OCI-LY1 (cell line): ENCODE measurements around the gene FZD2.

Source experiments
- EZH2 ChIP-seq: fragments of 200-600 bp; sonication (generic), shearing (Covaris generic); IDR thresholded peaks from 2 replicates; pipeline ENCODE4 v1.8.0; 2017; ENCODE audit warnings: borderline replicate concordance, mixed run types, mild to moderate bottlenecking, antibody characterized with exemption, low read length, moderate library complexity, mixed read lengths
- TF ChIP-seq, protein P1 (sequence below): fragments of 200-600 bp; sonication (generic), shearing (Covaris generic); IDR thresholded peaks from 2 replicates; pipeline ENCODE4 v1.5.1; 2017; ENCODE audit warnings: mild to moderate bottlenecking, antibody characterized with exemption, low read length, moderate library complexity, mixed read lengths

DNA sequence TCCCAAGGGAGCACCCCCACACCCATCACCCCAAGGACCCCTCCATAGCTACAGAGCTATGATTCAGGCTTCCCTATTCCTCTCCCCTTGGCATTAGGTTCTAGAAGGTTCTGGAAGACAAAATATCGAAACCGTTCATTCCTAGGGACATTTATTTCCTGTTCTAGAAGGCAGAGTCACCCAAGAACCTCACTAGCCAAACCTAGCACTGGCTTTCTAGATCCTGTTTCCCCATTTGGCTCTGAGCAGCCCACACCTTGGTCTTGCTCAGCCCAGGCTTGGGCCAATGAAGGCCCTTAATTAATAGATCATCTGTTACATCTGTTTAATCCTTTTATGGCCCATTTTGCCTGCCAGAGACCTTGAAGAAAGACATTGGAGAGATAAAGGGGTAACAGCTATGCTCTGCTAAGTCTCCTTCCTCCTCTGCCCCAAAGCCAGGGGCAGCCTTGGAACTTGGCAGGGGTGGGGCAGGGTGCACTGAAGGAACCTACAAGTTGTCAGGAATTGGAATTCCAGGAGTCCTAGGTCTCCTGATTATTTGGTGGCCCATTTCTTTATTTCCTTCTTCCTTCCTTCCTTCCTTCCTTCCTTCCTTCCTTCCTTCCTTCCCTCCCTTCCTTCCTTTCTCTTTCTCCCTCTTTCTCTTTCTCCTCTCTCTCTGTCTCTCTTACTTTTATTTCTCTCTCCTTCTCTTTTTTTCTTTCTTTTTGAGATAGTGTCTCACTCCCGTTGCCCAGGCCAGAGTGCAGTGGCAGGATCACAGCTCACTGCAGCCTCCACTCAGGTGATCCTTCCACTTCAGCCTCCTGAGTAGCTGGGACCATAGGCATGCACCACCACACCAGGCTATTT is 8.7 kb upstream of the FZD2 start:
- TF ChIP-seq, protein P1, sequence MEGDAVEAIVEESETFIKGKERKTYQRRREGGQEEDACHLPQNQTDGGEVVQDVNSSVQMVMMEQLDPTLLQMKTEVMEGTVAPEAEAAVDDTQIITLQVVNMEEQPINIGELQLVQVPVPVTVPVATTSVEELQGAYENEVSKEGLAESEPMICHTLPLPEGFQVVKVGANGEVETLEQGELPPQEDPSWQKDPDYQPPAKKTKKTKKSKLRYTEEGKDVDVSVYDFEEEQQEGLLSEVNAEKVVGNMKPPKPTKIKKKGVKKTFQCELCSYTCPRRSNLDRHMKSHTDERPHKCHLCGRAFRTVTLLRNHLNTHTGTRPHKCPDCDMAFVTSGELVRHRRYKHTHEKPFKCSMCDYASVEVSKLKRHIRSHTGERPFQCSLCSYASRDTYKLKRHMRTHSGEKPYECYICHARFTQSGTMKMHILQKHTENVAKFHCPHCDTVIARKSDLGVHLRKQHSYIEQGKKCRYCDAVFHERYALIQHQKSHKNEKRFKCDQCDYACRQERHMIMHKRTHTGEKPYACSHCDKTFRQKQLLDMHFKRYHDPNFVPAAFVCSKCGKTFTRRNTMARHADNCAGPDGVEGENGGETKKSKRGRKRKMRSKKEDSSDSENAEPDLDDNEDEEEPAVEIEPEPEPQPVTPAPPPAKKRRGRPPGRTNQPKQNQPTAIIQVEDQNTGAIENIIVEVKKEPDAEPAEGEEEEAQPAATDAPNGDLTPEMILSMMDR = no peak
- no peak for TF ChIP-seq EZH2
